Panc1 (cell line): ENCODE data around the gene PAFAH1B1.

Experiments
- POLR2AphosphoS5 ChIP-seq: IDR thresholded peaks from 2 replicates; pipeline ENCODE4 v1.6.1; 2012; ENCODE audit warnings: mild to moderate bottlenecking, low read depth, low read length, moderate library complexity
- TF ChIP-seq, protein P1 (sequence below): fragments of 450-650 bp; IDR thresholded peaks from 2 replicates; pipeline ENCODE4 v1.5.1; 2017; ENCODE audit warnings: mild to moderate bottlenecking

- TF ChIP-seq, protein P1, sequence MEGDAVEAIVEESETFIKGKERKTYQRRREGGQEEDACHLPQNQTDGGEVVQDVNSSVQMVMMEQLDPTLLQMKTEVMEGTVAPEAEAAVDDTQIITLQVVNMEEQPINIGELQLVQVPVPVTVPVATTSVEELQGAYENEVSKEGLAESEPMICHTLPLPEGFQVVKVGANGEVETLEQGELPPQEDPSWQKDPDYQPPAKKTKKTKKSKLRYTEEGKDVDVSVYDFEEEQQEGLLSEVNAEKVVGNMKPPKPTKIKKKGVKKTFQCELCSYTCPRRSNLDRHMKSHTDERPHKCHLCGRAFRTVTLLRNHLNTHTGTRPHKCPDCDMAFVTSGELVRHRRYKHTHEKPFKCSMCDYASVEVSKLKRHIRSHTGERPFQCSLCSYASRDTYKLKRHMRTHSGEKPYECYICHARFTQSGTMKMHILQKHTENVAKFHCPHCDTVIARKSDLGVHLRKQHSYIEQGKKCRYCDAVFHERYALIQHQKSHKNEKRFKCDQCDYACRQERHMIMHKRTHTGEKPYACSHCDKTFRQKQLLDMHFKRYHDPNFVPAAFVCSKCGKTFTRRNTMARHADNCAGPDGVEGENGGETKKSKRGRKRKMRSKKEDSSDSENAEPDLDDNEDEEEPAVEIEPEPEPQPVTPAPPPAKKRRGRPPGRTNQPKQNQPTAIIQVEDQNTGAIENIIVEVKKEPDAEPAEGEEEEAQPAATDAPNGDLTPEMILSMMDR: no peak
- TF ChIP-seq POLR2AphosphoS5: no peak
Measured at GRCh38 chr17:2697611-2698162, 104.2 kb downstream of the PAFAH1B1 start.
